ENCODE measurements around the gene MIGA1.

DNA sequence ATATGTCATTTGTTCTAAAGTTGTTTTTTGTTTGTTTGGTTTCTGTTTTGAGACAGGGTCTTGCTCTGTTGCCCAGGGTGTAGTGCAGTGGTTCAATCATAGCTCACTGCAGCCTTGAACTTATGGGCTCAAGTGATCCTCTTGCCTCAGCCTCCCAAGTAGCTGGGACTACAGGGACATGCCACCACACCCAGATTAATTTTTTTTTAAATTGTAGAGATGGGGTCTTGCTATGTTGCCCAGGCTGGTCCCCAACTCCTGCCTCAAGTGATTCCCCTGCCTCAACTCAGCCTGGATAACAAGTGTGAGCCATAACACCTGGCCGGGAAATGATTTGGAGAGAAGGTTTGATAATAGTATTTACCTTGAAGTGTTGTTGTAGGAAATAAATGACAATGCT lies 127.2 kb downstream of the MIGA1 start:
- TF ChIP-seq, protein P1, sequence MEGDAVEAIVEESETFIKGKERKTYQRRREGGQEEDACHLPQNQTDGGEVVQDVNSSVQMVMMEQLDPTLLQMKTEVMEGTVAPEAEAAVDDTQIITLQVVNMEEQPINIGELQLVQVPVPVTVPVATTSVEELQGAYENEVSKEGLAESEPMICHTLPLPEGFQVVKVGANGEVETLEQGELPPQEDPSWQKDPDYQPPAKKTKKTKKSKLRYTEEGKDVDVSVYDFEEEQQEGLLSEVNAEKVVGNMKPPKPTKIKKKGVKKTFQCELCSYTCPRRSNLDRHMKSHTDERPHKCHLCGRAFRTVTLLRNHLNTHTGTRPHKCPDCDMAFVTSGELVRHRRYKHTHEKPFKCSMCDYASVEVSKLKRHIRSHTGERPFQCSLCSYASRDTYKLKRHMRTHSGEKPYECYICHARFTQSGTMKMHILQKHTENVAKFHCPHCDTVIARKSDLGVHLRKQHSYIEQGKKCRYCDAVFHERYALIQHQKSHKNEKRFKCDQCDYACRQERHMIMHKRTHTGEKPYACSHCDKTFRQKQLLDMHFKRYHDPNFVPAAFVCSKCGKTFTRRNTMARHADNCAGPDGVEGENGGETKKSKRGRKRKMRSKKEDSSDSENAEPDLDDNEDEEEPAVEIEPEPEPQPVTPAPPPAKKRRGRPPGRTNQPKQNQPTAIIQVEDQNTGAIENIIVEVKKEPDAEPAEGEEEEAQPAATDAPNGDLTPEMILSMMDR (IDR thresholded peaks at IDR 0.05; ENCODE audit: insufficient read depth, low read length): no peak
- TF ChIP-seq GABPA (IDR thresholded peaks at IDR 0.05; ENCODE audit: low read depth): no peak
- TF ChIP-seq, protein P2, sequence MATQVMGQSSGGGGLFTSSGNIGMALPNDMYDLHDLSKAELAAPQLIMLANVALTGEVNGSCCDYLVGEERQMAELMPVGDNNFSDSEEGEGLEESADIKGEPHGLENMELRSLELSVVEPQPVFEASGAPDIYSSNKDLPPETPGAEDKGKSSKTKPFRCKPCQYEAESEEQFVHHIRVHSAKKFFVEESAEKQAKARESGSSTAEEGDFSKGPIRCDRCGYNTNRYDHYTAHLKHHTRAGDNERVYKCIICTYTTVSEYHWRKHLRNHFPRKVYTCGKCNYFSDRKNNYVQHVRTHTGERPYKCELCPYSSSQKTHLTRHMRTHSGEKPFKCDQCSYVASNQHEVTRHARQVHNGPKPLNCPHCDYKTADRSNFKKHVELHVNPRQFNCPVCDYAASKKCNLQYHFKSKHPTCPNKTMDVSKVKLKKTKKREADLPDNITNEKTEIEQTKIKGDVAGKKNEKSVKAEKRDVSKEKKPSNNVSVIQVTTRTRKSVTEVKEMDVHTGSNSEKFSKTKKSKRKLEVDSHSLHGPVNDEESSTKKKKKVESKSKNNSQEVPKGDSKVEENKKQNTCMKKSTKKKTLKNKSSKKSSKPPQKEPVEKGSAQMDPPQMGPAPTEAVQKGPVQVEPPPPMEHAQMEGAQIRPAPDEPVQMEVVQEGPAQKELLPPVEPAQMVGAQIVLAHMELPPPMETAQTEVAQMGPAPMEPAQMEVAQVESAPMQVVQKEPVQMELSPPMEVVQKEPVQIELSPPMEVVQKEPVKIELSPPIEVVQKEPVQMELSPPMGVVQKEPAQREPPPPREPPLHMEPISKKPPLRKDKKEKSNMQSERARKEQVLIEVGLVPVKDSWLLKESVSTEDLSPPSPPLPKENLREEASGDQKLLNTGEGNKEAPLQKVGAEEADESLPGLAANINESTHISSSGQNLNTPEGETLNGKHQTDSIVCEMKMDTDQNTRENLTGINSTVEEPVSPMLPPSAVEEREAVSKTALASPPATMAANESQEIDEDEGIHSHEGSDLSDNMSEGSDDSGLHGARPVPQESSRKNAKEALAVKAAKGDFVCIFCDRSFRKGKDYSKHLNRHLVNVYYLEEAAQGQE (IDR thresholded peaks at IDR 0.05; ENCODE audit: insufficient replicate concordance, low read depth): no peak
- TF ChIP-seq POLR2AphosphoS5 (IDR thresholded peaks at IDR 0.05; ENCODE audit: low read depth): no peak
- TF ChIP-seq SPI1 (IDR thresholded peaks at IDR 0.05; ENCODE audit: borderline replicate concordance, low read depth): no peak
